Astrocyte (in vitro differentiated cells and primary cell): ENCODE measurements around the gene NRN1L. TPM values are rescaled to one million over a fixed set of nuclear protein-coding genes. Genes with fewer than 3 reads are reported as not detected.

Experiments used
- DNase-seq: peaks from one replicate; pipeline ENCODE4 v3.0.0-alpha.2; 2010; ENCODE audit warnings: low read depth
- FAIRE-seq: peaks from 2 replicates; lab custom pipeline; 2011; peaks lifted over from hg19 to GRCh38; lab: Jason Lieb, UNC
- H2AFZ ChIP-seq: 2 replicates; pipeline ENCODE4 v1.6.0; 2012; ENCODE audit warnings: low read depth, low read length, inconsistent platforms
- H3K27ac ChIP-seq: 2 replicates; pipeline ENCODE4 v1.5.1; 2011; ENCODE audit warnings: low read depth, low read length, inconsistent platforms
- H3K27me3 ChIP-seq: 2 replicates; pipeline ENCODE4 v1.6.0; 2011; ENCODE audit warnings: low read length, inconsistent platforms; ENCODE audit not compliant: insufficient read depth
- H3K36me3 ChIP-seq: 2 replicates; pipeline ENCODE4 v1.5.1; 2011; ENCODE audit warnings: low read length, inconsistent platforms; ENCODE audit not compliant: insufficient read depth
- H3K4me1 ChIP-seq: 2 replicates; pipeline ENCODE4 v1.5.1; 2011; ENCODE audit warnings: low read length, inconsistent platforms; ENCODE audit not compliant: insufficient read depth
- H3K4me2 ChIP-seq: 2 replicates; pipeline ENCODE4 v1.6.0; 2012; ENCODE audit warnings: low read length, inconsistent platforms
- H3K4me3 ChIP-seq: 2 replicates; pipeline ENCODE4 v1.5.1; 2011; ENCODE audit warnings: low read depth, mild to moderate bottlenecking, low read length, inconsistent platforms; ENCODE audit not compliant: insufficient read depth
- H3K79me2 ChIP-seq: 2 replicates; pipeline ENCODE4 v1.6.0; 2012; ENCODE audit warnings: mild to moderate bottlenecking, low read length, inconsistent platforms; ENCODE audit not compliant: insufficient read depth
- H3K9ac ChIP-seq: 2 replicates; pipeline ENCODE4 v1.6.0; 2012; ENCODE audit warnings: mild to moderate bottlenecking, low read length, inconsistent platforms
- H3K9me3 ChIP-seq: 2 replicates; pipeline ENCODE4 v1.5.1; 2012; ENCODE audit warnings: low read depth, mild to moderate bottlenecking, low read length, inconsistent platforms; ENCODE audit not compliant: insufficient read depth
- H4K20me1 ChIP-seq: 2 replicates; pipeline ENCODE4 v1.6.0; 2012; ENCODE audit warnings: low read length, inconsistent platforms; ENCODE audit not compliant: insufficient read depth
- H3K27ac Mint-ChIP-seq: one replicate; pipeline ENCODE4 v1.8.0; 2021; ENCODE audit warnings: mild to moderate bottlenecking, mixed read lengths; ENCODE audit not compliant: unreplicated experiment
- H3K27me3 Mint-ChIP-seq: one replicate; pipeline ENCODE4 v1.8.0; 2021; ENCODE audit warnings: low read depth, mixed read lengths; ENCODE audit not compliant: unreplicated experiment
- H3K36me3 Mint-ChIP-seq: one replicate; pipeline ENCODE4 v1.8.0; 2021; ENCODE audit warnings: low read depth, mixed read lengths; ENCODE audit not compliant: unreplicated experiment
- H3K4me1 Mint-ChIP-seq: one replicate; pipeline ENCODE4 v1.8.0; 2021; ENCODE audit warnings: low read depth, mixed read lengths; ENCODE audit not compliant: unreplicated experiment
- H3K4me3 Mint-ChIP-seq: one replicate; pipeline ENCODE4 v1.8.0; 2021; ENCODE audit warnings: mild to moderate bottlenecking, moderate library complexity, mixed read lengths; ENCODE audit not compliant: unreplicated experiment
- H3K9me3 Mint-ChIP-seq: one replicate; pipeline ENCODE4 v1.8.0; 2021; ENCODE audit warnings: mild to moderate bottlenecking, mixed read lengths; ENCODE audit not compliant: unreplicated experiment
- EZH2 ChIP-seq: IDR thresholded peaks from 2 replicates; pipeline ENCODE4 v1.6.1; 2012; ENCODE audit warnings: mild to moderate bottlenecking, low read length, inconsistent platforms; ENCODE audit not compliant: insufficient read depth
- total RNA-seq: library from RNA; stranded (reverse); gene quantifications from 2 replicates; pipeline ENCODE4 v1.2.1, GENCODE V29; 2021
- TF ChIP-seq, protein P1 (sequence below): IDR thresholded peaks from 2 replicates; pipeline ENCODE4 v1.5.1; 2011; ENCODE audit warnings: low read depth, mild to moderate bottlenecking, inconsistent platforms, low read length, moderate library complexity; ENCODE audit not compliant: insufficient read depth

The NRN1L gene
- total RNA-seq, 1 donor from 2014 or later, result 0.82 TPM

DNA sequence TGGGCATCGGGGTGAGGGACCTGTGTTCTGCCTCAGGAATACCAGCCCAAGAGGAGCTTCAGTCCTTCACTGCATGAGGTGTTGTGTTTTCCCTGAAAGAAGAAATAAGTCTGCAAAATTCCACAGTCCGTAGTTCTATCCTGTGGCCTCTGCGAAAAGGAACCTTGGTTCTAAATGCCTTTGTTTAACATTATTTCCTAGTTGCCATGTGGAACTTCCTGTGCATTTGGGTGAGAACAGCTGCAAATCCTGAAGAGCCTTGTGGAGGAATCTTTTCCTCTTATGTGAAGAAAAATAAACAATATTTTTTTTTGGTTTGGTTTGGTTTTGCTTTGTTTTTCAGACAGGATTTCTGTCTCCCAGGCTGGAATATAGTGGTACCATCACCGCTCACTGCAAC lies 18.1 kb downstream of the NRN1L start:
- Histone ChIP-seq H3K9ac (no peak overlapping the region), H3K9me3 (no peaks in the 10 kb centered on the region), H3K79me2 (peaks cover 32% of the 10 kb centered on the region), H4K20me1 (peaks cover 29% of the 10 kb centered on the region), H2AFZ (no peak overlapping the region), H3K27ac (no peak overlapping the region), H3K4me2 (no peak overlapping the region), H3K36me3 (no peaks in the 10 kb centered on the region), H3K4me3 (no peak overlapping the region), H3K4me1 (no peaks in the 10 kb centered on the region), H3K27me3 (no peaks in the 10 kb centered on the region)
- no peak overlapping the region for H3K4me3 Mint-ChIP-seq
- DNase-seq (no peak), FAIRE-seq (no peak)
- H3K9me3 Mint-ChIP-seq, result no peaks in the 10 kb centered on the region
- no peaks in the 10 kb centered on the region for H3K27me3 Mint-ChIP-seq
- H3K27ac Mint-ChIP-seq, result no peak overlapping the region
- peaks cover 17% of the 10 kb centered on the region for H3K4me1 Mint-ChIP-seq
- H3K36me3 Mint-ChIP-seq, result peaks cover 10% of the 10 kb centered on the region
- no peak for TF ChIP-seq EZH2
- TF ChIP-seq, protein P1, sequence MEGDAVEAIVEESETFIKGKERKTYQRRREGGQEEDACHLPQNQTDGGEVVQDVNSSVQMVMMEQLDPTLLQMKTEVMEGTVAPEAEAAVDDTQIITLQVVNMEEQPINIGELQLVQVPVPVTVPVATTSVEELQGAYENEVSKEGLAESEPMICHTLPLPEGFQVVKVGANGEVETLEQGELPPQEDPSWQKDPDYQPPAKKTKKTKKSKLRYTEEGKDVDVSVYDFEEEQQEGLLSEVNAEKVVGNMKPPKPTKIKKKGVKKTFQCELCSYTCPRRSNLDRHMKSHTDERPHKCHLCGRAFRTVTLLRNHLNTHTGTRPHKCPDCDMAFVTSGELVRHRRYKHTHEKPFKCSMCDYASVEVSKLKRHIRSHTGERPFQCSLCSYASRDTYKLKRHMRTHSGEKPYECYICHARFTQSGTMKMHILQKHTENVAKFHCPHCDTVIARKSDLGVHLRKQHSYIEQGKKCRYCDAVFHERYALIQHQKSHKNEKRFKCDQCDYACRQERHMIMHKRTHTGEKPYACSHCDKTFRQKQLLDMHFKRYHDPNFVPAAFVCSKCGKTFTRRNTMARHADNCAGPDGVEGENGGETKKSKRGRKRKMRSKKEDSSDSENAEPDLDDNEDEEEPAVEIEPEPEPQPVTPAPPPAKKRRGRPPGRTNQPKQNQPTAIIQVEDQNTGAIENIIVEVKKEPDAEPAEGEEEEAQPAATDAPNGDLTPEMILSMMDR, result no peak

DNA sequence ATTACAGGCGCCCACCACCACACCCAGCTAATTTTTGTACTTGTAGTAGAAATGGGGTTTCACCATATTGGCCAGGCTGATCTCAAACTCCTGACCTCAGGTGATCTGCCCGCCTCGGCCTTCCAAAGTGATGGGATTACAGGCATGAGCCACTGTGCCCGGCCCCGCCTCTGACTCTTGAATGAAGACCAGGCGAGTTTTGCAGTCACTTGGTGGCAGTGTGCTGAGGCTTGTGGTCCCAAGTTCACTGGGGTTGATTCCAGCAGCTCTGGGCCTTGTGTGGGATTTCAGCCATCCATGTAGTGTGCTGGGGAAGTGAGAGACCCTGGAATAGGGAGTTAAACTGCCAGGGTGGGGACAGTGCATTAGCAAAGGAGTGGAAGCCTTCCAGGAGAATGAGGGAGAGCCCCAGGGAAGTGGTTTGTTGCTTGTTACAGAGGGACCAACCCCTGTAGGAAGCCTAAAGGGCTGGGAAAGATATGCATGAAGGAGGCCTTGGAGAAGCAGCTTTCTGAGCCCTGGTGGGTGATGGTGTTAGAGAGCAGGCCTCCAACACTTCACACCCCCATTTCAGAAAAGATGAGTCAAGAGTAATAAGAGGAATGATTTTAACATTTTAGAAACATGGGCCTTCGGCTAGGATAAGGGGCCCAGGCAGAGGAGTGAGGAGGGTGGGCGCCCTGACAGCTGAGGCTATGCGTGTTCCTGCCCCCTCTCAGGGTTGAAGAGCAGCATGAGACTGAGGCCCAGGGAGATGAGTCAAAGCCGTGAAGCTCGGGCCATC lies 22.9 kb downstream of the NRN1L start:
- Histone ChIP-seq H3K4me2 (no peak overlapping the region), H3K36me3 (no peaks in the 10 kb centered on the region), H2AFZ (no peak overlapping the region), H3K27ac (no peak overlapping the region), H3K4me1 (no peaks in the 10 kb centered on the region), H3K9ac (no peak overlapping the region), H3K79me2 (peaks cover 3% of the 10 kb centered on the region), H3K9me3 (no peaks in the 10 kb centered on the region), H3K4me3 (no peak overlapping the region), H3K27me3 (no peaks in the 10 kb centered on the region), H4K20me1 (peaks cover 20% of the 10 kb centered on the region)
- Mint-ChIP-seq H3K4me1 (peaks cover 10% of the 10 kb centered on the region), H3K36me3 (peaks cover 17% of the 10 kb centered on the region), H3K27ac (peak overlapping the region; percentile 24), H3K27me3 (no peaks in the 10 kb centered on the region), H3K9me3 (no peaks in the 10 kb centered on the region), H3K4me3 (no peak overlapping the region)
- TF ChIP-seq, protein P1, result no peak
- no peak for TF ChIP-seq EZH2
- DNase-seq, result no peak
- no peak for FAIRE-seq

DNA sequence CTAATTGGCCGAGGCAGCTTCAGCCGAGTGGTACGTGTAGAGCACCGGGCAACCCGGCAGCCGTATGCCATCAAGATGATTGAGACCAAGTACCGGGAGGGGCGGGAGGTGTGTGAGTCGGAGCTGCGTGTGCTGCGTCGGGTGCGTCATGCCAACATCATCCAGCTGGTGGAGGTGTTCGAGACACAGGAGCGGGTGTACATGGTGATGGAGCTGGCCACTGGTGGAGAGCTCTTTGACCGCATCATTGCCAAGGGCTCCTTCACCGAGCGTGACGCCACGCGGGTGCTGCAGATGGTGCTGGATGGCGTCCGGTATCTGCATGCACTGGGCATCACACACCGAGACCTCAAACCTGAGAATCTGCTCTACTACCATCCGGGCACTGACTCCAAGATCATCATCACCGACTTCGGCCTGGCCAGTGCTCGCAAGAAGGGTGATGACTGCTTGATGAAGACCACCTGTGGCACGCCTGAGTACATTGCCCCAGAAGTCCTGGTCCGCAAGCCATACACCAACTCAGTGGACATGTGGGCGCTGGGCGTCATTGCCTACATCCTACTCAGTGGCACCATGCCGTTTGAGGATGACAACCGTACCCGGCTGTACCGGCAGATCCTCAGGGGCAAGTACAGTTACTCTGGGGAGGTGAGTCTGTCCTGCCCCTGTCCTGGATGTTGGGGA lies 24.5 kb downstream of the NRN1L start:
- Mint-ChIP-seq H3K27ac (no peak overlapping the region), H3K9me3 (no peaks in the 10 kb centered on the region), H3K4me1 (peaks cover 7% of the 10 kb centered on the region), H3K27me3 (no peaks in the 10 kb centered on the region), H3K36me3 (peaks cover 19% of the 10 kb centered on the region), H3K4me3 (no peak overlapping the region)
- FAIRE-seq (no peak), DNase-seq (no peak)
- no peak overlapping the region for H3K27ac ChIP-seq
- H4K20me1 ChIP-seq, result peaks cover 20% of the 10 kb centered on the region
- no peaks in the 10 kb centered on the region for H3K4me1 ChIP-seq
- no peak overlapping the region for H2AFZ ChIP-seq
- no peak overlapping the region for H3K4me2 ChIP-seq
- H3K36me3 ChIP-seq, result no peaks in the 10 kb centered on the region
- H3K4me3 ChIP-seq, result no peak overlapping the region
- TF ChIP-seq EZH2, result no peak
- TF ChIP-seq, protein P1, result no peak
- no peaks in the 10 kb centered on the region for H3K27me3 ChIP-seq
- peaks cover 3% of the 10 kb centered on the region for H3K79me2 ChIP-seq
- H3K9ac ChIP-seq, result no peak overlapping the region
- no peaks in the 10 kb centered on the region for H3K9me3 ChIP-seq
